ENCODE results near the gene JPT1. TPM values are rescaled to one million over a fixed set of nuclear protein-coding genes. Genes with fewer than 3 reads are reported as not detected.
A peak's percentile ranks its signal among the peaks of the same experiment; 100 is the strongest.

JPT1 gene
- total RNA-seq, 1 experiment from 2014 or later: 265 TPM

- H3K9me3 Mint-ChIP-seq: no peaks in the 10 kb centered on the region
- peak overlapping the region; percentile 85 to 92 for H3K4me3 Mint-ChIP-seq
- H3K27ac Mint-ChIP-seq: peak overlapping the region in 2 of 3 experiments; percentile 81 to 93; a peak in 4 of 7 replicates
These were observed 24.2 kb downstream of the JPT1 start for GRCh38 chr17:75130059-75130631.

More at GRCh38 chr17:75130059-75130631, 24.2 kb downstream of the JPT1 start:
- Histone ChIP-seq H3K27me3 (ENCODE audit: insufficient read depth, low read length) (no peaks in the 10 kb centered on the region), H2BK12ac (ENCODE audit: insufficient read length, low read depth, low read length) (no peak overlapping the region), H2AK5ac (ENCODE audit: insufficient read length, low read length) (no peak overlapping the region), H4K8ac (replicated peaks; ENCODE audit: insufficient read length, low read depth, low read length) (no peak overlapping the region), H3K9ac (ENCODE audit: extremely low read depth, insufficient read length, low read length) (no peak overlapping the region), H3K79me2 (ENCODE audit: insufficient read depth, low read length) (no peaks in the 10 kb centered on the region), H2BK5ac (ENCODE audit: insufficient read length, low read length) (no peak overlapping the region), H3K56ac (ENCODE audit: insufficient read length, low read depth, low read length) (no peak overlapping the region), H3K18ac (ENCODE audit: insufficient read length, low read depth, low read length) (no peak overlapping the region), H4K20me1 (ENCODE audit: control insufficient read depth, insufficient read depth, insufficient read length) (peaks cover 4% of the 10 kb centered on the region), H3K14ac (ENCODE audit: insufficient read depth, low read length) (no peak overlapping the region), H2BK120ac (ENCODE audit: low read depth, low read length, poor library complexity, severe bottlenecking) (no peak overlapping the region), H3K23me2 (ENCODE audit: insufficient read length, low read depth, low read length, poor library complexity, severe bottlenecking) (peaks cover 8% of the 10 kb centered on the region), H4K91ac (ENCODE audit: insufficient read length, low read depth, low read length) (no peak overlapping the region), H2BK20ac (ENCODE audit: low read depth, low read length, poor library complexity, severe bottlenecking) (no peak overlapping the region), H3K79me1 (ENCODE audit: insufficient read depth, low read depth, low read length, poor library complexity, severe bottlenecking) (no peaks in the 10 kb centered on the region), H2BK15ac (ENCODE audit: low read depth, low read length) (no peak overlapping the region), H3K4me1 (ENCODE audit: insufficient read depth, low read length) (no peaks in the 10 kb centered on the region), H3K4ac (ENCODE audit: low read depth, low read length) (no peak overlapping the region), H3K23ac (ENCODE audit: insufficient read length, low read depth, low read length) (no peak overlapping the region), H4K5ac (ENCODE audit: insufficient read length, low read depth, low read length) (no peak overlapping the region), H3K27ac (ENCODE audit: insufficient read length, low read depth, low read length) (no peak overlapping the region), H3K4me2 (ENCODE audit: insufficient read depth, insufficient read length, low read length) (peak overlapping the region; percentile 49), H2AFZ (ENCODE audit: low read length) (no peak overlapping the region), H3K9me3 (ENCODE audit: control insufficient read depth, low read depth, low read length) (no peaks in the 10 kb centered on the region), H3T11ph (ENCODE audit: low read length) (no peak overlapping the region)
- no CpG with 5 or more reads among the region's 24 CpGs for WGBS (ENCODE audit: extremely low coverage, insufficient read length, low lambda C conversion rate)
- peaks cover 6 to 23% (median 22%) of the 10 kb centered on the region in 3 experiments for H3K36me3 Mint-ChIP-seq (ENCODE audit: insufficient read depth in 1 of 3, low read depth in 3 of 3)
- DNase-seq: no peak
- no peak for TF ChIP-seq CTCF (conservative IDR thresholded peaks at IDR 0.05)
- no peaks in the 10 kb centered on the region; the same call in 1 of the 2 replicates for H3K27me3 Mint-ChIP-seq (ENCODE audit: low read depth)
- peaks cover 12 to 17% of the 10 kb centered on the region in 2 experiments for H3K4me1 Mint-ChIP-seq

Data from H9 (cell line).